Hippocampal formation (tissue), 2 donors: ENCODE results near the gene MPP7.
"Not testable (repeated sequence)": the region's sequence is repeated elsewhere in the genome, so short reads cannot be mapped to it uniquely, and the experiment has no call there.

Experiments used
- DNase-seq, 2 donors: peaks; one replicate each; lab custom pipeline; 2025; lab: John Stamatoyannopoulos, UW

MPP7 gene

DNA sequence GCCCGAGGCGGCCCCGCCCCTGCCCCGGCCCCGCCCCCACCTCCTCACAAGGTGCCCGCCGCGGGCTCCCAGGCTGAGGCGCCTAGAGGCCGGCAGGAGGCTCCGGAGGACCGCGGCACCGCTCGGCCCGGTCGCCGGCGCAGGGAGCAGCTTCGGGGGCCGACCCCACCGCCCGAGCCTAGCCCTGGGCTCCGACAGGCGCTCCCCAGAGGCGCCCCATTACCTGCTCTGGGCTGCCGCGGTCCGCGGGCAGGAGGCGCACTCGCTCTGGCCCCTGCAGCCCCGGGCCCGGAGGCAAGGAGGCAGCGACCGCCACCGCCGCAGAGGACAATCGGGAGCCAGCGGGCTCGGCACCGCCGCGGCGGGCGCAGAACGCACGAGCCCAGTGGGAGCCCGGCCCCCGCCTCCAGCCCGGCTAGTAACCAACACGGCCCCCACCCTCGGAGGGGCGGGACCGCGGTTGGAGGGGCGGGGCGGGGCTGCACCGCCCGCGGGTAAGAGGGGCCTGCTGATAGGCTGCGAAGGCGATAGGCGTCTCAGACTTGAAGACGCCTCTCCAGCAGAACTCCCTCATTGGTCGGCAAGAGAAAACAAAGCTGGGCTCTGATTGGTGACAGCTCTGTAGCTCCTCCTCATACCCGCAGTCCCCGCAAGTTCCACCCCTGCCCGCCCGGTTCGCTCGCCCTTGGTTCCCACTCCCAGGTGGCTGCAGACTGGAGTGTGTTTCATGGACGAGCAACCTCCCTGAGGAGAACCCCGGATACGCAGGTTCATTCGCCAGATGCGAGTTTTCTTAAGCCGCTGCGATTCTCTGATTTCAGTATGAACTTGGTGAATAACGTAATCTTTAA is at the start of gene MPP7:
TSS of gene MPP7 (minus strand) at position 427 of the 851 bp plus-strand sequence. CDS start 64,460 bp downstream, outside the sequence.
- DNase-seq, result peak; percentile 95 to 99

DNA sequence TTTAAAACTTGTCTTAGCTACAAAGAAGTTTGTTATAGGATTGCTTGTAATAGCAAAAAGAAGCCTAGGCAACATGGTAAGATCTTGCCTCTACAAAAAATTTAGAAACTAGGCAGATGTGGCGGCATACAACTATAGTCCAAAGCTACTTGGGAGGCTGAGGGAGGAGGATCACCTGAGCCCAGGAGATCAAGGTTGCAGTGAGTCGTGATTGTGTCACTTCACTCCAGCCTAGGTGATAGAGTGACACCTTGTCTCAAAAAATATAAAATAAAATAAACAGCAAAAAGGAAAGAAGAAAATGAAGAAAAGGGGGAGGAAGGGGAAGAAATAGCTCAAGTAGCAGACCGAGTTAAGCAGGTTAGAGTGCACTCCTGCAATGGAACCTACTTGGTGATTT is 47.0 kb upstream of the MPP7 start:
- no peak for DNase-seq

DNA sequence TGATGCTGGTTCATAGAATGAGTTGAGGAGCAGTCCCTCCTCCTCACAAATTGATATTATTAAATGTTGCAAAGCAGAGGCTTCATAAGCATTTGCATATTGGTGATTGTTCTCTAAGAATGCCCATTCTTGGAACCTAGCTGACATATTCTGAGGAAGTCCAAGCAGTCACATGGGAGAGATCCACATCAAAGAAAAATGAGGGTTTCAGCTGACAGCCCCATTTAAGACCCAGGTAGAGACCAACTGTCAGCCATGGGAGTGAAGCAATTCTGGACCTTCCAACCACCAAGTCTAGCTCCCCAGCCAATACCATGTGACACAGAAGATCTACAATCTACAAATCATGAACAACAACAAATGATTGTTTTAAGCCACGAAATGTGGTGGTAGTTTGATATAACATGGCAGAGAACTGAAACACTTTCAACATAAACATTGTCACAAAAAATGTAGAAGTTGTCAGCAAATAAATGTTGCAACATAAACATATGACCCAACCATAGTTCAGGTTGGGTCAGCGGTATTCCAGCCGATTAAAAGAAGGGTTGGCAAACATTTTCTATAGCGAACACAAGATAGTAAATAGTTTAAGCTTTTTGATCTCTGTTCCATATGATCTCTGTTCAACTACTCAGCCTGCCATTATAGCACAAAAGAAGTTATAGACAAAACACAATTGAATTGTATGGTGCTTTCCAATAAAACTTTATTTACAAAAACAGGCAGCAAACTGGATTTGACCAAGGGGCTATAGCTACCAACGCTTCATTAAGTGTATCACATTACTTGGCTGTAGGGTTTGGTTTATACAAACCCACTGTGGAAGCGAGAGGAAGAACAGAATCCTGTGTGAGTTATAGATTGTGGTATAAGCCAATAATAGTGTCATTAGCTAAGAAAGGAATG is 41.4 kb upstream of the MPP7 start:
- no peak for DNase-seq

DNA sequence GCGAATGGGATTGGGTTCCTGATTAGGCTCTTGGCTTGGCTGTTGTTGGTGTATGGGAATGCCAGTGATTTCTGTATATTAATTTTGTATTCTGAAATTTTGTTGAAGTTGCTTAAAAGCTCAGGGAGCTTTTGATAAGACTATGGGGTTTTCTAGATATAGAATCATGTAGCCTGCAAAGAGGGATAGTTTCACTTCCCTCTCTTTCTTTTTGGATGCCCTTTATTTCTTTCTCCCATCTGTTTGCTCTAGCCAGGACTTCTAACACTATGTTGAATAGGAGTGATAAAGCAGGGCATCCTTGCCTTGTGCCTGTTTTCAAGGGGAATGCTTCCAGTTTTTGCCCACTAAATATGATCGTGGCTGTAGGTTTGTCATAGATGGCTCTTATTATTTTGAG is 40.4 kb upstream of the MPP7 start:
- no peak for DNase-seq

DNA sequence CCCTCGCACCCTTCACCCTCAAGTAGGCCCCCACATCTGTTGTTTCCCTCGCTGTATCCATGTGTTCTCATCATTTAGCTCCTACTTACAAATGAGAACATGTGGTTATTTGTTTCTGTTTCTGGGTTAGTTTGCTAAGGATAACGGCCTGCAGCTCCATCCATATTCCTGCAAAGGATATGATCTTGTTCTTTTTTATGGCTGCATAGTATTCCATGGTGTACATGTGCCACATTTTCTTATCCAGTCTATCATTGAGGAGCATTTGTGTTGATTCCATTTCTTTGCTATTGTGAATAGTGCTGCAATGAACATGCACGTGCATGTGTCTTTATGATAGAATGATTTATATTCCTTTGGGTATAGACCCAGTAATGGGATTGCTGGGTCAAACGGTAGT is 38.8 kb upstream of the MPP7 start:
- DNase-seq, result not testable (repeated sequence)

- DNase-seq, result no peak
Measured at GRCh38 chr10:28332726-28333125, 29.9 kb upstream of the MPP7 start.

- DNase-seq, result no peak
Measured at GRCh38 chr10:28331841-28332240, 29.0 kb upstream of the MPP7 start.

DNA sequence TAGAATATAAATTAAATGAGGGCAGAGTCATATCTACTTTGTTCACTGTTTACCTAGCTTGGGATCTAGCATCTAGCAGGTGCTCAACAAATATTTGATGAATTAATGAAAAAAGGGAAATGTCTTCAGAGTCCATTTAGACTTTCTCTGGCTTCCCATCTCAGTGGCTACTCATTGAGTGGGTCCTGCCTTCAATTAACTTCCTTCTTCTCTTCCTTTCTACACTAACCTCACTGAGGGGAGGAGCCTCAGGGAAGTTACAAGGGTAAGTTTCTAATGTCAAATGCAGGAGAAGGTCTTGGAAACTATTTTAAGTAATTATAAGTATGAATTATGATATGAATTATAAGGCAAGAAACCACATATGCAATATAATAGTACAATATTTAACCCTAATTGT is 28.2 kb upstream of the MPP7 start:
- DNase-seq, result no peak

DNA sequence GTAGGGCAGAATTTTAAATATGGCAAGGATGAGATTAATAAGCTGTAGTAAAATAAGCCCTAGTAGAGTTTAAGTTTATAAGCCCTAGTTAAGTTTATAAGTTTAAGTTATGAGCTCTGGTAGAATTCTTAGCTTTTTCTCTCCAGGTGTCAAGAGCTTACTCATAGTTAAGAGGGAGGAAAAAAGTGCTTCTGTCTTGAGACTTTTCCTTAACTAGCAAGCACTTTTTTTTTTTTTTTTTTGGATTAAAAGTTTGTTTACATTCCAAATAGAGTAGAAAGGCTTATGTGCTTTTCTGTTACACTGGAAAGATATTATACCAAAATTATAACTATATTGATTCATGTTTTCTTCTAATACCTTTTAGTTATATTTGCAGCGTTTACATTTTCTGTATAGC is 25.5 kb upstream of the MPP7 start:
- DNase-seq, result no peak

- no peak for DNase-seq
Measured at GRCh38 chr10:28327491-28327880, 24.6 kb upstream of the MPP7 start.

DNA sequence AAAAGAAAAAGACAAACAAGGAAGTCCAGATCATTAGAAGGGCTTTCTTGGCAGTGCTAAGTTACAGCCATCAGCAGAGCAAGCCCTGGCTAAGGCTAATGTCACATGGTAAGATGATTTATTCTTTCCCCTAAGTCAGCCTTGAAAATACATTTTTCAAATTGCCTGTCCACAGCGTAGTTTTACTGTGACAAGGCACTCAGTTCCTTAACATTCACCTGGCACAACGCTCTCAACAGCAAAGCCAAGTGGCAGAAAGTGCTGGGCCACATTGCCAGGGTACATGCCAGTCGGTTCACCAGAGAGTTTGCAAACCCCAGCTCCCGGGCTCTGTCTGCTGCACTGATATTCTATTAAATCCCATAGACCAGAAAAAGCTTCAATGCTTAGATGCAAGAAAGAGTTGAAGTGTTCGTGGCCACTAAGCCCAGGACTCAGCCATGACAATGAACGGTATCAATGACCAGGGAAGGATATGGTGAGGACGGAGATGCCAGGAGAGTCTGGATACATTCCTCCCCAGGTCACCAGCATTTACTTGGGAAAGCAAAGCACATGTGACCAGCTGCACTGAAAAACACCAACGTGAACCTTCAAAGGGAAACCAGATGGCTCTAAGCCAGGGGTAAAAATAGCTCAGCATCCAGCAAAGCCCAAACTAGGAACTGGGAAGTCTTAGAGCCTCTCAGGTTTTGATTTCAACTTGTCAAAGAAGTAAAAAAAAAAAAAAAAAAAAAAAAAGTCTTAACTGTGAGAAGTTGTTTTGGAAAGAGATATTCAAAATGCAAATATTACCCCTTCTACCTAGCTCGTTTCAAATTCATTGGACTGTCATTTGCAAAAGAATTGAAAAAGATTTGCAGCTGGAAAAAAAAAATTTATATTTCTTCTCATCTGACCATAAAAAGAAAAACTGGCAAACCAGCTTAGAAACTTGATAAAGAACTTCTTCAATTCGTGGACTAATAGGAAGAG is 23.9 kb upstream of the MPP7 start:
- no peak for DNase-seq

GRCh38 chr10:28320799-28321198 is 17.9 kb upstream of the MPP7 start:
- no peak for DNase-seq

GRCh38 chr10:28320090-28320489 is 17.2 kb upstream of the MPP7 start:
- DNase-seq, result no peak

DNA sequence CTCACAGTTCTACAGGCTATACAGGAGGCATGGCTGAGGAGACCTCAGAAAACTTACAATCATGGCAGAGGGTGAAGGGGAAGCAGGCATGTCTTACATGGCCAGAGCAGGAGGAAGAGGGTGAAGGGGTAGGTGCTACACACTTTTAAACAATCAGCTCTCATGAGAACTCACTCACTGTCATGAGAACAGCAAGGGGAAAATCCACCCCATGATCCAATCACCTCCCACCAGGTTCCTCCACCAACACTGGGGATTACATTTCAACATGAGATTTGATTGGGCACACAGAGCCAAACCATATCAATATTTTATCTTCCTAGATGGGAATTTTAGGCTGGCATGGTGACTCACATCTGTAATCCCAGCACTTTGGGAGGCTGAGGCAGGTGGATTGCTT is 16.2 kb upstream of the MPP7 start:
- not testable (repeated sequence) for DNase-seq

DNA sequence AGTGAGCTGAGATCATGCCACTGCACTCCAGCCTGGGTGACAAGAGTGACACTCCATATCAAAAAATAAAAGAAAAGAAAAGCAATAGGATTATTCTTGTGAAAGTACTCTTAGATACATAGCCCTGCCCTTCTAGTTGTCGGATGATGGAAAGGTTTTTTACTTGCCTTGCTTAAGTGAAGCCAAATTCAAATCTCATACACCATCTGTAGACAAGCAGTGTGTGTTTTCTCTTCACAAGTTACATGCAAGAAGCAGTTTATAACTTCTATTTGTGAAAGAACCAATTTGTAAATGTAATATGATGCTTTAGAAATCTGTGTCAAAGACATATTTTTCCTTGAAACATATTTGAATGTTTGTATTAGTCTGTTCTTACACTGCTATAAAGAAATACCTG is 15.8 kb upstream of the MPP7 start:
- DNase-seq, result peak in 1 of 2 donors; percentile 6

- no peak for DNase-seq
Measured at GRCh38 chr10:28317760-28318159, 14.9 kb upstream of the MPP7 start.

DNA sequence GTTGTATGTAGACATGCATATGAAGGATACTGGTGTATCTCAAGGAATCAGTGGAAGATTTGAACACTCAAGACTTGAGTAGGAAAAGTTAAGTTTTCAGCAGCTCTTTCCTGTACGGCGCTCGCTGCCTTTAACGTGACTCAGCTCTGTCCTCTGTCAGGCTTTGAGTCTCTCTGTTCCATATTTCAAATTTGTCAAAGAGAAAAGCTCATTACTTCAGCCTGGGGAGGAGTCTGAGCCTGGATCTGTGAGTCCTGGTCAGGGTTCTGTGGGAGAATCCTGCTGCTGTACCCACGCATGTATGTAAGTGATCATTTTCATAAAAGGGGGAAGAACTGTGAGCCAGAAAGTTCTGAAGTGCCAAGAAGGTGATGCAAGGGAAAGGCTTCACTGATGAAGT is 13.8 kb upstream of the MPP7 start:
- no peak for DNase-seq

DNA sequence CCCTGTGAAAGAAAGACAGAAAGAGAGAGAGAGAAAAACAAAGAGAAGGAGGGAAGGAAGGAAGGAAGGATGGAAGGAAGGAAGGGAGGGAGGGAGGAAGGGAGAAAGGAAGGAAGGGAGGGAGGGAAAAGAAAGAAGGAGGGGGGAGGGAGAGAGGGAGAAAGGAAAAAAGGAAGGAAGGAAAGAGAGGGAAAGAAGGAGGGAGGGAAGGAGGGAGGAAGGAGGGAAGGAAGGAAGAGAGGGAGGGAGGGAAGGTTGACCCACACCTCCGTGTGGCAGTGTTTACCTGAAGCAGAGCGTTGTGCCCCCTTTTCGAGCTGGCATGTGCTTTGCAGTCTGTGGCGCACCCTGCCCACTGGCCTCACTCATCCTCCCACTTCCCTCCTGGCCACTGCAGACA is 12.3 kb upstream of the MPP7 start:
- no peak for DNase-seq

DNA sequence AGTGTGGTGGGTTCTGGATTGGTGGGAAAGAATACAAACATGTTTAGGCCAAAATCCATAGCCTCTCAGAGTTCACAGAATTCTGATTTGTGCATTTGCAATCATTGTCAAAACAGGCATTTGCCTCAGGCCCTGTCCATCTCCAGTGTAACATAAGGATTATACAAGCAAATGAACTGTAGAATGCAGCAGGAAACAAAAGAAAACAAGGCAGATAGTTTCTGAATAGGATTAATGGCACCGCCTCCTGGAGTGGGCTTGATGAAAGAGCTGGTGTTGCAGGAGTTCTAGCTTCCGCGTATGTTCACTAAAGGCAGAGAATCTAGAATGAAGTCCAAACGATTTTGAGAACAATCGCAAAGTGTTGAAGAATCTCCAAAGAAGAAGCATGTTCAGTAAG is 11.3 kb upstream of the MPP7 start:
- DNase-seq, result no peak

- no peak for DNase-seq
Measured at GRCh38 chr10:28312572-28312971, 9.7 kb upstream of the MPP7 start.

DNA sequence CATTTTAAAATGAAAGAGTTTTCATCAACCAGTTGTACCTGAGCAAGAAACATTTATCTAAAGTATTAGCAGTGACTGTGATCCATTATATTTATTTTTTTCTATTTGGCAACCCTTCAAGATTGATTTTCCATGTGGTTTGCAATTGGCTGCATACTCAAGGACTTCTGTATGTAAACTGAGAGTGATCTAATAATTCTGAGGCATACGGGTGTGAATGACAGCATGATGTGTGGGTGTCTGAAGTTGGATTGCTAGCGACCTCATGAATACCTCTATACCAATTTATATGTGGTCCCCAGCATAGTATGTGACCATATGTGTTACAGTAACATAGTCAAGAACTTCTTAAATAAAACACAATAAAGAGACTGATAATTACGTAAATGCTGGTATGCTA is 8.2 kb upstream of the MPP7 start:
- DNase-seq, result no peak

- DNase-seq, result no peak
Measured at GRCh38 chr10:28307267-28307666, 4.4 kb upstream of the MPP7 start.
